ENCODE data around the gene SHB.

SHB gene

DNA sequence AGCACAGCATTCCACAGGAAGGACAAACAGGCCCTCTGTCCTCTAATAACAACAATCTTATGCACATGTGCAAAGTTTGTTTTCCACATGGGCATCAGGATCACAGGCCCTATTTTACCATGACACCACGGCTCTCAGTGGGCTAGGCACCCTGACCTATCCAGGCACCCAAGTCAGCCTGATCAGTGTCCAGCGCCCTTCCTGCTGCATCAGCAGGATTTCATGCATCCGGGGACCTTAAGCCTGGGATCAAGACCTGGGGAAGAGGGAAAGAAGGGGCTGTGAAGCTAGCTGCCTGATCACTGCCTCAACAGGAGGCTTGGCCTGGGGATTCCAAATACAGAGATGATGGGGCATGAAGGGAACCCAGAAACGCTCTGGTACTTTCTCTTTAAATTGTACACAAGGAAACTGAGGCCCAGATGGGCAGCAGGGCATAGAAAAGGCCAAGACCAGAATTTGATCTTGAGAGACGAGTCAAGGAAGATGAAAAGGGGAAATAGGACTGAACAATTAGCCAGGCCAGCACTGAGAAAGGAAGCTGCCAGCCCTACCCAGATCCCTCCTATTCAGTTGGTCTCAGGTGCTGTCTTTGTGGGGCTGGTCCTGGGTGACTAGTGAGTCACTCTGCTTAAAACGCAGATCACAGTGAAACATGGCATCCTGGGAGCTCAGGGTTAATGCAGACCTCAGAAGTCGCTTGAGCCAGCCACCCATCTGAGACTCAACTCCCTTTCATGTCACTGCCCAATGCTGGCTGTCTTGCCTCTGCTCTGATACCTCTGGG is 57.9 kb downstream of the SHB start:
- H3K27me3 ChIP-seq (ENCODE audit: control insufficient read depth, insufficient read depth, low read length): no peaks in the 10 kb centered on the region
- H3K4me3 ChIP-seq (ENCODE audit: low read length): no peak overlapping the region
- H3K27ac ChIP-seq (ENCODE audit: low read depth, low read length): no peak overlapping the region
- H3K9ac ChIP-seq (ENCODE audit: low read length): no peak overlapping the region
- H3K36me3 ChIP-seq (ENCODE audit: control insufficient read depth, insufficient read depth, low read length): no peaks in the 10 kb centered on the region
- H3K4me1 ChIP-seq (ENCODE audit: control insufficient read depth, insufficient read depth, low read length): peaks cover 2% of the 10 kb centered on the region

DNA sequence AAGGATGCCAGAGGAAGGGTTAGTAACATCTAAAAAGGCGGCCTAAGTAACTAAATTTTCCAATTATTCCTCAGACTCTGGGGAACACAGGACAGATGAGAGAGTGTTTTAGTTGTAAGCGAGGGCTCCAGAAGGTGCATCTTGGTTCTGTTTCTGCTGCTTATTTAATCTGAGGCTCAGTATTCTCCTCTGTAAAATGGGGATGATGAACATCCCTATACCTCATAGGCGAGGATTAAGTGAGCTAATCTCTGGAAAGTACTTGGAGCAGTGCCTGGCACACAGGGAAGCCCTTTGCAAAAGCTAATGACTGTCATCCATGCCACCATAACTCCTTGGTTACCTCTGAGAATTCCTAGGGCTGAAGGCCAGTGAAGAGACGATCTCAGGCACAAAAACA is 59.0 kb downstream of the SHB start:
- Histone ChIP-seq H3K4me1 (ENCODE audit: control insufficient read depth, insufficient read depth, low read length) (no peaks in the 10 kb centered on the region), H3K4me3 (ENCODE audit: low read length) (no peak overlapping the region), H3K27ac (ENCODE audit: low read depth, low read length) (no peak overlapping the region), H3K36me3 (ENCODE audit: control insufficient read depth, insufficient read depth, low read length) (no peaks in the 10 kb centered on the region), H3K27me3 (ENCODE audit: control insufficient read depth, insufficient read depth, low read length) (no peaks in the 10 kb centered on the region), H3K9ac (ENCODE audit: low read length) (no peak overlapping the region)

DNA sequence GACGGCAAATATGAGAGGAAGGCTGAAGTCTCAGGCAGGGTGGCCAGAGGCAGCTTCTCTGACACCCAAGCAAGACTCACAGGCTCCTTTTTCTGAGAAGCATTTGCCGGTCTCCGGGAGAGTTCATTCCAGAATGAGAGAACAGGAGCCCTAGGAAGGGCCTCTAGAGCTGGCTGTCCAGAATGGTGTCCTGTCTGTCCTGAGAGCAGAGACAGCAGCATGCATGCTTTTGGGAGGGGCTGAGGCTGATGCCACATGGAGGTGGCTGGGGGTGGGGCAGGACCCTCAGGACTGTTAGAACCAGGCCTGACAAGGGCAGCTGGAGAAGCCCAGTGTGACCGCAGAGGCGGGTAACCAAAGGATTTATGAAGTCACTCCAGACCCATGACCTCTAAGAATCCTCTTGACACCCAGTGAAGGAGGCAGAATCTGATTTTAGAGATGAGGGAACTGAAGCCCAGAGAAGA is 60.0 kb downstream of the SHB start:
- Histone ChIP-seq H3K4me1 (ENCODE audit: control insufficient read depth, insufficient read depth, low read length) (no peaks in the 10 kb centered on the region), H3K9ac (ENCODE audit: low read length) (no peak overlapping the region), H3K27ac (ENCODE audit: low read depth, low read length) (no peak overlapping the region)

DNA sequence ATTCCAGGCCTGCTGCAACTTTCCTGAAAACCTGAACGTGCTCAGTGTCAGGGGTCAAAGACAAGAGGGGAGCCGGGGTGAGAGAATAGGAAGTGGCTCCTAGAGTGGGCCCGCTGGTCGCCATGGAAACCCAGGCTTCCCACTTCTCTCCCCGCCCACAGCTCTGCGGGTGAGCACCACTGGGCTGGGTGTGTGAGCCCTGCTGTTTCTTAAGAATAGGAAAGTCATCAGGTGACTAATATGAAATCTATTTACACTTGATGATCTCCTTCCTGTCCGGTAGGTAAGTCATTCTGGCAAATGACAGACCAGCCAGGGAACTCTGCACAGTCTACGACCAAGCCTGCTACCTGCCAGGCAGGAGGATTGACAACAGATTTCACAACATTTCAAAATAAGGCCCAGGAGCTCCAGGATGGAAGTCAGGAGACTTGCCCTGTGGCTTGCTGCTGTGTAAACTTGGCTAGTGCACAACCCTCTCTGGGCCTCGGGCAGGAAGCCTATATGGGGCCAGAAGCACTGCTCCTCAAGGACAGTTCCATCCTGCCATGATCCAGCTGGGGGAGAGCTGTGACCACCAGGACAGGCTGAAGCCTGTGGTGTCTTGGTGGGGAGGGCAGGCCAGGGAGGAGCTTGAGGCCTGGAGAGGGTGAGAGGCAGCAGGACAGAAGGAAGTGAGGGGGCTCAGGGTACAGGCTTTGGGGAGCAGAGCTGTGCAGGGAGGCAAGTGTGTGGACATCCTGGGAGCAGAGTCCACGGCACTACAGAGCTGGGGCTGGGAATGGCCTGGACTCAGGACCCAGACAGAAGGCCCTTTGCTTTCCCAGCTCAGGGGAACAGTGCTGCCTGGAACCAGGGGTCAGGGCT is 60.6 kb downstream of the SHB start:
- Histone ChIP-seq H3K36me3 (ENCODE audit: control insufficient read depth, insufficient read depth, low read length) (no peaks in the 10 kb centered on the region), H3K27me3 (ENCODE audit: control insufficient read depth, insufficient read depth, low read length) (no peaks in the 10 kb centered on the region), H3K9ac (ENCODE audit: low read length) (no peak overlapping the region), H3K4me3 (ENCODE audit: low read length) (no peak overlapping the region), H3K27ac (ENCODE audit: low read depth, low read length) (no peak overlapping the region), H3K4me1 (ENCODE audit: control insufficient read depth, insufficient read depth, low read length) (no peaks in the 10 kb centered on the region)

More for the DNA sequence above, 60.0 kb downstream of the SHB start:
- Histone ChIP-seq H3K27me3 (ENCODE audit: control insufficient read depth, insufficient read depth, low read length) (no peaks in the 10 kb centered on the region), H3K4me3 (ENCODE audit: low read length) (no peak overlapping the region), H3K36me3 (ENCODE audit: control insufficient read depth, insufficient read depth, low read length) (no peaks in the 10 kb centered on the region)

DNA sequence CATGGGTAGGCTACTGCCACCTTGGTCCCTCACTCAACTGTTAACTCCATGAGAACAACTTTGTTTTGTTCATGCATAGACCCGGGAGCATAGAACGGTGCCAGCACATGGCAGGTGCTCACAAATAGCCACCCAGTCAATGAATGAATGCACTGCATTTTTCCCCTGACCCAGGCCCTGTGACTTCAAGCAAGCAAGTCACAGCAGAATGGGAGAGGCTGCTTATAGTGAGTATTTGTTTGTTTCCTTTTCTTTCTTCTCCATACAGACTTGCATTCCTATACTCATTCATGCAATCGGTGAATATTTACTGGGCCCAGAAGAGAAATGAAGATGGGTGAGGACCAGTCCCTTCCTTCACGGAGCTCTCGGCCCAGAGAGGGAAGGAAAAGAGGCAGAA is 62.0 kb downstream of the SHB start:
- Histone ChIP-seq H3K9ac (ENCODE audit: low read length) (no peak overlapping the region), H3K4me1 (ENCODE audit: control insufficient read depth, insufficient read depth, low read length) (no peaks in the 10 kb centered on the region), H3K4me3 (ENCODE audit: low read length) (no peak overlapping the region), H3K27me3 (ENCODE audit: control insufficient read depth, insufficient read depth, low read length) (no peaks in the 10 kb centered on the region), H3K36me3 (ENCODE audit: control insufficient read depth, insufficient read depth, low read length) (no peaks in the 10 kb centered on the region), H3K27ac (ENCODE audit: low read depth, low read length) (no peak overlapping the region)

DNA sequence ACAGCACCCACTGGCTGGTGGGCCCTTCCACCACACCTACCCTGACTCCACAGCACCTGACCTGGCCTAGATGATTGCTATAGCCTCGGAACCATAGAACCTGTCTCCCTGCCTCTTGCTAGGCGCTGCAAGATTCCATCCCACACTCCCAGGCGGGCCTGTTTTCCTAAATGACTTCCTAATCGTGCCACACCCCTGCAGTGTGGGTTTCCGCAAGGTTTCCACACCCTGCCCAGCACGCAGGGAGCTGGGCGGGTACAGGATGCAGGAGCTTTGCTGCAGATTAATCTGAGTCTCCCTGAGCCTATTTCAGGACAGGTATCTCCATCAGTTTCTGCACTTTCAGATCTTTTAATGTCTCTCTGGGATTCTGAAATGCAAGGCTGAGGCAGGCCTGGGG is 62.9 kb downstream of the SHB start:
- Histone ChIP-seq H3K4me3 (ENCODE audit: low read length) (no peak overlapping the region), H3K4me1 (ENCODE audit: control insufficient read depth, insufficient read depth, low read length) (no peaks in the 10 kb centered on the region), H3K36me3 (ENCODE audit: control insufficient read depth, insufficient read depth, low read length) (no peaks in the 10 kb centered on the region), H3K27me3 (ENCODE audit: control insufficient read depth, insufficient read depth, low read length) (no peaks in the 10 kb centered on the region), H3K27ac (ENCODE audit: low read depth, low read length) (no peak overlapping the region), H3K9ac (ENCODE audit: low read length) (no peak overlapping the region)

DNA sequence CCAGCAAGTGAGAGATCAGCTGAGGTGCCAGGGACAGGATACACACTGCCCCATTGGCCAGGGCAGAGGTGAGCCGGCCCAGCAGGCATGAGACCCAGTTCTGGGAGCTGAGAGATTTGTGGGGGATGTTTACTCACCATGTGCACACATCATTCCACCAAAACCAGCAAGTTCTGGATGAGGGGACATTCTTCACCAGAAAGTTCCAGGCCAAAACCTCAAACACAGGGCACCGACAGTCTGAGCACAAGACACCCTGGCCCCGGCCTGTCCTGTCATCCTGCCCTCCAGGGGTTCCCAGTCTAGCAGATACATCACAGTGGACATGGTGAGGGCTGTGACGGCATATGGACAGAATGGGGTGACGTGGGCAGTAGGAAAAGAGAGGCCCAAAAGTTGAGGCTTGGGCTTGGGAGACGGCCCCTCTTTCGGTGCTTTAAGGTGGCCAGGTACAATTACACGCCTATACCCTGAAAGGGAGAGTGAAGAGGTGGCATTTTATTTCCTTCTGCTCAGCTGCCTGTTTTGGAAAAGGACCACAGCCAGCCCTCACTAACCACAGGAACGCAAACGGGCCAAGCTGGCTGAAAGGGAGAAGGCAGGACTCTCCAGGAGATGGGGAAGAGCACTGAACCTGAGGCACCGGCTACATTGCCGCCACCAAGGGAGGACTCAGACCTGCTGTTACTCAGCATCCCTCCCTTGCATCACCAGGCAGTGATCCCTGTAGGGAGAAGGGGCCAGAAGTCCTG is 64.0 kb downstream of the SHB start:
- Histone ChIP-seq H3K36me3 (ENCODE audit: control insufficient read depth, insufficient read depth, low read length) (no peaks in the 10 kb centered on the region), H3K27ac (ENCODE audit: low read depth, low read length) (no peak overlapping the region), H3K4me3 (ENCODE audit: low read length) (no peak overlapping the region), H3K4me1 (ENCODE audit: control insufficient read depth, insufficient read depth, low read length) (no peaks in the 10 kb centered on the region), H3K9ac (ENCODE audit: low read length) (no peak overlapping the region), H3K27me3 (ENCODE audit: control insufficient read depth, insufficient read depth, low read length) (no peaks in the 10 kb centered on the region)

DNA sequence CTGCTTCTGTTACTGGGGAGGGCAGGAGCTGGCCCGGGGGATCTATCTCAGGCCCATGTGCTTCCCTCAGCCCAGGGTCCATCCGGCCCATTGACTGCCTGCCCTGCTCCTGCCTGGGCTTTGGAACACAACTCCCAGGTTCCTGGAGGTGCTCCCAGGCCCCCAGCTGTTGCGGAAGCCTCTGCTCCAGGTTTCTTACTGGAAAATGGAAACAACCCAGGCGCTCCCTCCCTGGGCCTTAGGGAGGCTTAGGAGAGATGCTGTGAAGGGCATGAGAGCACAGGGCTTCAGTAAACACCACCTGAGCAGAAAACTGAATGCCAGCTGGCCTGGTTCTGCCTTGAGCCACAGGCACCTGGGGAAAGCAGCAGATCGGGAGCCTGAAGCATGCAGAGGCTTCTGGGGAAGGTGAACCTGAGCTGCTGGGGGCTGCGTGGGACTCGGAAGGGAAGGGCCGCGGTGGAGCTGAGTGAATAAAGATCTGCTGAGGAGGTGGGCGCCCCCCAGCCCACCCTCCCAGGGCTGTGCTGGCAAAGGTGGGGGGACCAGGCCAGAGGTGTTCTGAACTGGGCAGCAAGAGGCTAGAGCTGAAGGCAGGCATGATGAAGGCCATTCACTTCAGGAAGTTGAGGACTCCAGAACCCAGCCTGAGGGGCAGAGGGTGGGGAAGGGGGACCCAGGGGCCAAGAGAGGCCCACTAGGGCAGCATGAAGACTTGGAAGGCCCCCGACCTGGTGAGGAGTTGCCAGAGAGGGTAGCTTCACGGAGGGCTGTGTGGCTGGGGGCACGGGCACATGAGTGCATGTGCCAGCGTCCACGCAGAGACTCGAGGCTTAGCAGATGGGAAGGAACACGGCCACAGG is 64.8 kb downstream of the SHB start:
- Histone ChIP-seq H3K9ac (ENCODE audit: low read length) (no peak overlapping the region), H3K36me3 (ENCODE audit: control insufficient read depth, insufficient read depth, low read length) (no peaks in the 10 kb centered on the region), H3K4me3 (ENCODE audit: low read length) (no peak overlapping the region), H3K27me3 (ENCODE audit: control insufficient read depth, insufficient read depth, low read length) (no peaks in the 10 kb centered on the region), H3K27ac (ENCODE audit: low read depth, low read length) (no peak overlapping the region), H3K4me1 (ENCODE audit: control insufficient read depth, insufficient read depth, low read length) (no peaks in the 10 kb centered on the region)

DNA sequence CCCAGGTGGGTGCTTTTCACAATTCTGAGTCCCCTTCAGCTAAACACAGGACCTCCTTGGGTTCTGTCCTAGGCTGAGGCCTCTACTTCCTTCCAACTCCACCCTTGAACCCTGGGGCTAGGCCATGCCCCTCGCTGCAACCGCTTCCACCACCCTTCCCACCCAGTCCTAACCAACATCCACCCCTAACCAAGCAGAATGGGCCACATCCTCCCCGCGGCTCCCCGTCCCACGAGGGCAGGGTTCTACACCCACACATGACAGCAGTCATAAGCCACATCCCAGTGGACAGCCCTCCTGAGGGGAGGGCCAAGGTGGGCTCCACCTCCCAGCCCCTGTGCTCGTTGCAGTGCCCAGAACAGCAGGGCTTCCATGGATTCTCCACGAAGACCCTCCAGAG is 65.8 kb downstream of the SHB start:
- Histone ChIP-seq H3K4me1 (ENCODE audit: control insufficient read depth, insufficient read depth, low read length) (no peaks in the 10 kb centered on the region), H3K4me3 (ENCODE audit: low read length) (no peak overlapping the region), H3K27me3 (ENCODE audit: control insufficient read depth, insufficient read depth, low read length) (no peaks in the 10 kb centered on the region), H3K9ac (ENCODE audit: low read length) (no peak overlapping the region), H3K27ac (ENCODE audit: low read depth, low read length) (no peak overlapping the region), H3K36me3 (ENCODE audit: control insufficient read depth, insufficient read depth, low read length) (no peaks in the 10 kb centered on the region)

DNA sequence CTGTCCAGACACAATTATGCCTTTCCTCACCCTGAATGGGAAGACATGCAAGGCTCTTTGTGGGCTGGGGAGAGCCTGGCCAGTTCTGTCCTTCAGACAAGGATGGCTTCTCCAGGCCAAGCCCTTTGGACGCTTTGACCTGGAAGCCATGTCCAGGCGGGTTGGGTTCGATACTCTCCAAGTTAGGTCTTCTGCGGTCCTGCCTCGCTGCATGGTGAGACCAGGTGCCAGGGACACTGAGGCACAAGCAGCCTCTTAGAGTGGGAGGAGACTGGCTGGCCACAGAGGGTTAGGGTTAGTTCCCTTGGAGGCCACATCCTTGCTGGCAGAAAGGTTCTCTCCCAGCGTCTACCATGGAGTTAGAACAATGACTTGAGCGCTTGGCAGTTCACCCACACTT is 67.6 kb downstream of the SHB start:
- Histone ChIP-seq H3K27ac (ENCODE audit: low read depth, low read length) (no peak overlapping the region), H3K27me3 (ENCODE audit: control insufficient read depth, insufficient read depth, low read length) (no peaks in the 10 kb centered on the region), H3K36me3 (ENCODE audit: control insufficient read depth, insufficient read depth, low read length) (no peaks in the 10 kb centered on the region), H3K4me3 (ENCODE audit: low read length) (no peak overlapping the region), H3K4me1 (ENCODE audit: control insufficient read depth, insufficient read depth, low read length) (peaks cover 8% of the 10 kb centered on the region), H3K9ac (ENCODE audit: low read length) (no peak overlapping the region)

DNA sequence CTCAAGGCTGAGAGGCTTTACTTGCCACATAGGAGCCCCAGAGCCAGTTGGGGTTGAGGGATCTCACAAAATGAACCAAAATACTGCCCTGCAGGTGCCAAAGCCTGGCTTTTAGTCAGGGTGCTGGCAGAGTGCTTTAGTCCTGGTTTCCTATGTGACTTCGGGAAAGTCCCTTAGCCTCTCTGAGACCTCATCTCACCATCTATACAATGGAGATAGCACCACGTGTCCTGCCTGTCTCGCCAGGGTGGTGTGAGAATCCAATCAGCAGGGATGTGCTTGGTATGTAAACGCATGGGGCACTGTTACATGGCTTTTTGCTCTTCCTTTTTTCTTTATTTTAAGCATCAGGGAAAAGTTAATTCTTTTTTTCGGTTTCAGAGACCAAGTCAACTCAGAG is 68.3 kb downstream of the SHB start:
- H3K9ac ChIP-seq (ENCODE audit: low read length): no peak overlapping the region

More for the DNA sequence above, 68.3 kb downstream of the SHB start:
- H3K27me3 ChIP-seq (ENCODE audit: control insufficient read depth, insufficient read depth, low read length): no peaks in the 10 kb centered on the region
- H3K36me3 ChIP-seq (ENCODE audit: control insufficient read depth, insufficient read depth, low read length): no peaks in the 10 kb centered on the region
- no peak overlapping the region for H3K4me3 ChIP-seq (ENCODE audit: low read length)
- peaks cover 8% of the 10 kb centered on the region for H3K4me1 ChIP-seq (ENCODE audit: control insufficient read depth, insufficient read depth, low read length)
- no peak overlapping the region for H3K27ac ChIP-seq (ENCODE audit: low read depth, low read length)
